A549 treated with dexamethasone at 1 μM for 4 hours (cell line): ENCODE measurements around the gene MARS2. TPM values are rescaled to one million over a fixed set of nuclear protein-coding genes. Genes with fewer than 3 reads are reported as not detected.

Experiments used
- total RNA-seq: library from RNA; stranded (reverse); fragments of 200-300 nt; extraction: Qiagen RNA extraction; gene quantifications from 5 replicates; pipeline ENCODE4 v1.2.3, GENCODE V29; 2022

MARS2 gene
- 10.4 to 12.3 TPM (median 11.7 TPM) in 5 replicates for total RNA-seq

GRCh38 chr2:197705121-197705911, at the start of gene MARS2:
Gene MARS2 (plus strand): TSS chr2:197705369. CDS start chr2:197705406, 37 bp downstream.

GRCh38 chr2:197675246-197675645, 29.9 kb upstream of the MARS2 start, which contains the start of gene RFTN2:
Gene RFTN2 (minus strand): TSS chr2:197675587. CDS start chr2:197675458, 129 bp downstream.

Other genes with a start within 250 kb of the MARS2 start
- gene HSPD1, start 205.5 kb upstream of the MARS2 start, total RNA-seq, result 580 to 664 TPM (median 637 TPM) in 5 replicates
- gene HSPE1, start 205.0 kb upstream of the MARS2 start, total RNA-seq, result 520 to 964 TPM (median 574 TPM) in 5 replicates
- 23.7 to 32.3 TPM (median 28.2 TPM) in 5 replicates for gene MOB4, start 189.3 kb upstream of the MARS2 start, total RNA-seq
- 0.01 to 0.08 TPM in 2 of 5 replicates, not detected in the others for gene RFTN2, start 29.8 kb upstream of the MARS2 start, total RNA-seq
- gene BOLL, start 80.0 kb downstream of the MARS2 start, total RNA-seq, result not detected in 5 replicates
- gene PLCL1, start 99.2 kb downstream of the MARS2 start, total RNA-seq, result 0.02 TPM in 1 of 5 replicates, not detected in the others